ENCODE data around the gene LRRN2.
"Not testable (repeated sequence)": the region's sequence is repeated elsewhere in the genome, so short reads cannot be mapped to it uniquely, and the experiment has no call there.

The LRRN2 gene

DNA sequence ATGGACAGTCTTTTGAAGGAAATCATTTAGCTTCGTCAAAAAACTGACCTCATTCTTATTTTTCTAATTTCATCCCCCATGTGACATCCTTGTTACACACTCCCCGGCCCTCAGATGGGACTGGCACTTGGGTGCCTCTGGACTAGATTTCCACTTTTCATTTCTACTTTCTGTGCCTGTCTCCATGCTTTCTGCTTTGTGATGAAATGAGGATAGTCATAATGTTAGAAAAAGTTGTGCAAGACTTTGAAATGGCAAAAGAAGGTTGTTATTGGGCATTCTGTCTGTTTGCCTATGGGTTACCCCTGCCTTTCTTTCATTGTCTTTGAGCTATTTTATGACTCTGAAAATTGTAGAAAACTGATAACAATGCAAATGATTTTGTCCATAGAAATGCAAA lies 114.4 kb downstream of the LRRN2 start:
- no peak for DNase-seq

DNA sequence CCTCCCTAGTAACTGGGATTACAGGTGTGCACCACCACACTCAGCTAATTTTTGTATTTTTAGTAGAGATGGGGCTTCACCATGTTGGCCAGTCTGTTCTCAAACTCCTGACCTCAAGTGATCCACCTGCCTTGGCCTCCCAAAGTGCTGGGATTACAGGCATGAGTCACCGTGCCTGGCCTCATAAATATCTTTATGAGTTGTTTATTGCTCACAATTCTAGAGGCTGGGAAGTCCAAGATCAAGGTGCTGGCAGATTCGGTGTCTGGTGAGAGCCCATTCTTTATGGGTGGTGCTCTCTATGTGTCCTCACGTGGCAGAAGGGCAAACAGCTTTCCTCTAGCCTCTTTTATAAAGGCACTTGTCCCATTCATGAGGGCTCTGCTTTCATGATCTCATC lies 115.5 kb downstream of the LRRN2 start:
- not testable (repeated sequence) for DNase-seq

DNA sequence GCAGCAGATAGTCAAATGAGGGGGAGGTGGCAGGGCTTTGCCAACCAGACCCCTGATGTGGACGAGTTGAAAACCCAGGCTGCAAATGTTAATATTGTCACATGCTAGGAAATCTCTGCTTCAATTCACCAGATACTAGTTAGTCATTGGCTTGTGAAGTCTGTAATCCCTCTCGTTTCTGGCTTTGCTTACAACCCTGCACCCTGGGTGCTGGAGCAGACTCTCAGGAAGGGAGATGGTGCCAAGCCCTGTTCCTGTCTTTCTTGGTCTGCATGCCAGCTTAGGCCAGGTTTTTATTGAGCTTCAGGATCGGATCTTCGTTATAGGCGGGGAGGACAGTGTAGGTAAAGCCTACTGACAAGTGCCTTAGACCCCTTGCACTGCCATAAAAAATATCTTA lies 116.1 kb downstream of the LRRN2 start:
- no peak for DNase-seq

DNA sequence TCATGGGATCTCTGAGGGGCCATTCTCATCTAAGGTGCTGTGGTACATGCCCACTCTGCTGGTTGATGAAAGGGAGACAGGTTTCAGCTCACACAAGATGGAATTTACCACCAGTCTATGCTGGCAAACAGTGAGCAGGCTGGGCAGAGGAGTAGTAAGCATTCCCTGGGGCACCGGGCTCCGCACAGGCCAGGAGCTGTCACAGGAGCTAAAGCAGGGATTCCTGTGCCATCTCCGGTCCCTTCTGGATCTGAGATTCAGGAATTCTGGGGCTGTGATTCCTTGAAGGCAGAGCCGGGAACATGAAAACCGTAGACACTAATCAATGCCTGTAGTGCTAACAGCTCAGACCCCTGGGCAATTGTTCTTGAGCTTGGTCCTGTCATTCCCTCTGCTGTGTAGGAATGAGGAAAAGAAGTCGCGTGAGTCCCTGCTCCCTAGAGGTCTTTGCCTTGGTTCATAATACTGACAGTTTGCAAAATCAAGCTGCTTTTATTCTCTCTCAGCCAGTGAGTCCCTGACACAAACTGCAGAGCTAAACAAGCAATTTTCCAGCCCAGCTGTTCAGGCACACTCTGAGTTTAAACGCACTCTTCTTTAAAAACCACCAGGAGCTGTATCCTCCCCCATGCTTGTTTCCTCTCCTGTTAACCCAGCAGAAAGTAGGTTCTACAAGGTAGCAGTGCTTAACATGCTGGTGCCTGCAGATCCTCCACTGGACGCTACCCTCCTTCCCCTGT lies 116.8 kb downstream of the LRRN2 start:
- no peak for DNase-seq
